NCI-H1417 (cell line): Measurements from ENCODE around the gene STX17.
A peak's percentile ranks its signal among the peaks of the same experiment; 100 is the strongest.
"Not testable (repeated sequence)": the region's sequence is repeated elsewhere in the genome, so short reads cannot be mapped to it uniquely, and the experiment has no call there.

ENCODE experiments used
- DNase-seq, 3 experiments: peaks; one replicate each; lab custom pipeline; 2025; lab: John Stamatoyannopoulos, UW

STX17 gene

DNA sequence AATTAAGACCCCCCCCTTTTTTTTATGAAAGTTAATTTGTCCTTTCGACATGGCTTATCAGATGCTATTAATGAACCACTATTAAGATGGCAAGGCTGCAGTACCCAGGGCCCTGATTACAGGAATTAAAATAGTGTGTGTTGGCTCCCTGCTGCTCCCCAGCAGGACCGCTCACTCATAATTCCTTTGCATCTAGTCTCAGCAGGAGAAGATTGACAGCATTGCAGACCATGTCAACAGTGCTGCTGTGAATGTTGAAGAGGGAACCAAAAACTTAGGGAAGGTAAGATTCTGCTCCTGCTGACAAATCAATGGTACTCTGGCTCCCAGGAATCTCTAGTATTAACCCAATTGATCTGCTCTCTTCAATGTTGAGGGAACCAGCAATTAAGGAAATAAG lies 61.0 kb downstream of the STX17 start:
- DNase-seq: peak in 2 of 3 experiments; percentile 3 to 54

DNA sequence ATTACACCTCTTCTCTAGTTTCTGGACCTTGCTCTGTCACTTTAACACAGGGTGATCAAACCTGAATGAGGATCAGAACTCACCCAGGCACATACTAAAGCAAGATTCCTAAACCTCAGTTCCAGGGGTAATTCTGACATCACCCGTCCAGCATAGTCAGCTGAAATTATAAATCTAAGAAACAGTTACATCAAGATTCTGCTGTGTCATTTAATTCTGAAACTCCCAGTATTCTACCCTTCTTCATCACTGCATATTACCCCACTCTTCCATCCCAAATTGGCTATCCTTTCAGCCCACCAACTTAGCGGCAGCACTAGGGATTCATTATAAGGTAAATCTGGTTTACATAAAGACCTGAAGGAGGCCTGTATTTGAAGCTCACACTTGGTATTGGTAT lies 64.0 kb downstream of the STX17 start:
- DNase-seq: no peak

DNA sequence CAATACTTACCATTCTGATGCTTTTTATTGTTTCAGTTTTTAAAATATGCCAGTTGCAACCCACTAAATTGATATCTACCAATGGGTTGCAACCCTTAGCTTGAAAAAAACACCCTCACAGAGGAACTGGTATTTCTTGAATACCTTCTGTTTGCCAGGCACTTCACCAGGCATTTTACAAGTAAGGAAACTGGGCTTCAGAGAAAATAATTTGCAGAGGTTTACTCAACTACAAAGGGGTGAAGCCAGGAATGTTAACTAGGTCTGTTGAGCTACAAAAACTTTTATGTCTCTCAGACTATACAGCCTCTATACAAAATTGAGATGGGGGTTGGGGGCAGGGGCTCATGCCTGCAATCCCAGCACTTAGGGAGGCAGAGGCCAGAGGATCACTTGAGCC lies 65.0 kb downstream of the STX17 start:
- no peak for DNase-seq

DNA sequence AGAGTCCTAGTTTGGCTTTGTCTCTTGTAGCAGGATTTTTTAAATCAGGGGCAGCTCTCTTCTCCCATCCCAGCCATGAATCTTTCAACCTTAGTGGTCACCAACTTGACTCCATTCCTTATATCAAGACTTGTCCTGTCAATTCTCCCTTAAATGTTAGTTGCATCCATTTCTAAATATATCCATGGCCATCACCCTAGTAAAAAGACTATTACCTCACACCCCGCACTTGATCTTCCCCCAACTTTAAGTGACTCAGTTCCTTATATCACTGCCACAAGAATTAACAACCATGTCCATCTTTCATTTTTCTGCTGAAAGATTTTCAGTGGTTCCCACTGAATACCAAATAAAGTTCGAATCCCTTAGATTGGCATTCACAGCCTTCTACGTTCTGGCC lies 67.0 kb downstream of the STX17 start:
- DNase-seq: no peak

DNA sequence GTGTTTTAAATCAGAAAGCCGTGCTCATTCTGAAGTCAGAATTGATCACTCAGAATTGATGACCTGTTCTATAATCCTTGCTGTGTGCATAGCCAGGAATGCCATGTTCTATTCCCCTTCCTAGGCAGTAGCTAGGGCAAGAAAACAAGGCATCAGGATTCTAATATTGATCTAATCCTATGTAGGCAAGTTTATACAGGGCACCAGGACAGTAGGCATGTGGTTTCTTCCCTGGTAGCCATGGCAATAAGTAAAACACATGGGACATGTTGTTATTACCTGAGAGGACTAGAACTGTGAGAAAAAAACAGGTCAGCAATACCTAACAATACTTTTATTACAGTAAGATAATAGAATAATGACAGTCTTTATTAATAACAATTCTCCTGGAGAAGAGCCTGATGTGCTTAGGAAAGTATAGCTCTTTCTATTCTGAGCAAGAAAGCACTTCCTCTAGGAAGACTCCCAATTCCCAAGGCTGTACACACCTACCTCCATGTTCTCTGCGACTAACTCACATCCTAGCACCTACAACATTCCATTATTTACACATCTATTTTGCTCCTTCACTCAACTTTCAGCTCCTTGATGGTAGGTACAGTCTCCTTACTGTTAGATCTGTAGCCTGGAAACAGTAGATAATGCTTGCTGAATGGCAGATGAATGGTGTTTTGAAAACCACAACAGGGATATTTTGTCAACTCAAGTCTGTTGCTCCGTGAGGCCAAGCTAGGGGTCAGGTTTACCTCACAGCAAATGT lies 70.8 kb downstream of the STX17 start:
- DNase-seq: no peak

DNA sequence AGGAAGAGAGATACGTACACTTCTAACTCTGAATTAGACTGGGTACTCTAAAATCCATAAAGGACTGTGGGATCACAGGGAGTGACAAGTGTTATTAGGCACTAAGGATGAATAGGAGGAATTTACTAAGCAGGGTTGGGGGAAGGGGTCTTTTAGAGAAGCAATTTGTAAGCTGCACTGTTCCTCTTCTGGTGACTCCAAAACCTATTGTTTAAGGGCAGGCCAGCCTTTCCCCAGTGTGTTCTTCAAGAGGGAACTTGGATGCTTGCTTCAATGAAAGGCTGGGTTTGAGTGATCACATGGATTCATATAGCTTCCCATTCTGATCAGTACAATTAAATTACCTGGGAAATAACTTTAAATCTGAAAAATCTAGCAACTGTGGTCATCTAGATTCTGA lies 71.8 kb downstream of the STX17 start:
- DNase-seq: no peak

DNA sequence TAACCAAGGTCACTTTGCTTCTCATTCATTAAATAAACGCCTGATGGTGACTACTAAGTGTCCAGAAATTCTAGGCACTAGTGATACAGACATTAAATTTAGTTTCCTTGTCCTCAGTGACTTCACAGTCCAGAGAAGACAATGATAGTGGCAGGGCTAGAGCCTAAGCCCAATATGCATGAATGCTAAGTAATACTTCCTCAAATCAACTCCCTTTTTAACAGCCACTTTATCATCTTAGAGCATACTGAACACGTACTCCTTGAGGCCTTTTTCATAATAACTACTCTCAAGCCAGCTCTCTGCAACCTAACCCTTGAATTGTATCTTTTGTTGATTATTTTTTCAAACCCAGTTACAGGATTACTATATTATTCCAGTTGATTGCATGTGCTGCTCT lies 74.1 kb downstream of the STX17 start:
- no peak for DNase-seq

DNA sequence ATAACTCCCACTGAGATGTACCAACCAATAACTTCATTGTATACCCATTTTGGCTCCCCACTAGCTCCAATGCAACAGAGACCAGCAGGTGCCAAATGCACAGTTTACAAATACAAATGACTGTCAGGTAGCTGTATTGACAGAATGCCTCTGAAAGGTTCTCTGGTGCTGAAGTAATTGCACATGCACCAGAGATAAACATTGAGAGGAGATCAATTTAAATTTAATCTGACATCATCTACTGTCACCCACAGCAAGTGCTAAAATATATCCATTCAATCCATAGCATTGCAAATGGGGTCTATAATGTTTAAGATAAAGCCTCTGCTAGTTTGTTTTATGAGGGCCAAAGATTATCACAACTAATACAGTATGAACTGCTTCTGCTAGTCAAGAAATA lies 80.2 kb downstream of the STX17 start:
- DNase-seq: peak in 2 of 3 experiments; percentile 11 to 69

DNA sequence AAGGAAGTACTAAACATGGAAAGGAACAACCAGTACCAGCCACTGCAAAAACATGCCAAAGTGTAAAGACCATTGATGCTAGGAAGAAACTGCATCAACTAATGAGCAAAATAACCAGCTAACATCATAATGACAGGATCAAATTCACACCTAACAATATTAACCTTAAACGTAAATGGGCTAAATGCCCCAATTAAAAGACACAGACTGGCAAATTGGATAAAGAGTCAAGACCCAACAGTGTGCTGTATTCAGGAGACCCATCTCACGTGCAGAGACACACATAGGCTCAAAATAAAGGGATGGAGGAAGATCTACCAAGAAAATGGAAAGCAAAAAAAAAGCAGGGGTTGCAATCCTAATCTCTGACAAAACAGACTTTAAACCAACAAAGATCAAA lies 84.1 kb downstream of the STX17 start:
- DNase-seq: not testable (repeated sequence)

DNA sequence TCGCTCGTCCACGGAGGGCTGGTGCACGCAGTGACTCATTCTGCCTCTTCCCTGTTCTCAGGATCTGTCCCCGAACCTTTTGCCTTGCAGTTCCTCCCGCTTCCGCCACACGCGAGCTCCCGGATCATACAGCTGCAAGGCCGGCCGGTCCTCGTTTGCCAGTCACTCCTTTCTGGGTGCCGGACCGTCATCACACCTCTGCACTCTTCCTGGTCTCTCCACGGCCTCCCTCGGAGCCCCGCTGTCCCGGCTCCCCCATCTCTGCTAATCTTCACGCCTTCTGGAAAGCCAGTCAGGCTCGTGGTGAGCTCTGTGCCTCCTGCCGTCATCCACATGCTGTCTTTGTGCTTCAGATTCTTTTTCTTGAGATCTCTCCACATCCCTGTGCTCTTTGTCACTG lies 91.8 kb downstream of the STX17 start:
- DNase-seq: no peak

DNA sequence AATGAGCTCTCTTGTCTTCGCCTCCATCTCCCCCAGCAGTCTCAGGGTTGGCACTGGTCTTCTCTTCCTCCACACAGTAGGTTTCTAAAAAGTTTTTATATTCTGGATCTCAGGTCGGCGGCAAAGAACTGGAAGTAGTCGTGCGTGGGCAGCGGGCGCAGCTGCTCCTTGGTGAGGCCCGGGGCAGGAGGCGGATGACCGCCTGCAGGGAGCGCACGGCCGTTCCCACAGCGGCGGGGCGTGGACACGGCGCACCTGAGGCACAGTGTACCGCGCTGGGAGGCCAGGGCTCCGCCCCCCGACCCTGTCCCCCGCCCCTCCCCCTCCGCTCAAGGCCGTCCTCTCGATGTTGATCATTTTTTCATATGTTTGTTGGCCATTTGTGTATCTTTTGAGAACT lies 92.4 kb downstream of the STX17 start:
- no peak for DNase-seq

DNA sequence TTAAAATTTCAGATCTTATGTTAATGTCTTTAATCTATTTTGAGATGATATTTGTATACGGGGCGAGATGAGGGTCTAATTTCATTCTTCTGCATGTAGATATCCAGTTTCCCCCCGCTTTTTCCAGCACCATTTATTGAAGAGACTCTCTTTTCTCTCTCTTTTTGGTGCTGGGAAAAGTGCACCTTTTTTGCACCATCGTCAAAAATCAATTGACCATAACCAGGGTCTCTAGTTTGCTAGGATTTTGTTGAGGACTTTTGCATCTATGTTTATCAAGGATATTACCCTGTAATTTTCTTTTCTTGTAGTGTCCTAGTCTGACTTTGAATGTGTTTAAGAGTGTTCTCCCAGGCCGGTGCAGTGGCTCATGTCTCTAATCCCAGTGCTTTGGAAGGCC lies 93.3 kb downstream of the STX17 start:
- DNase-seq: no peak

DNA sequence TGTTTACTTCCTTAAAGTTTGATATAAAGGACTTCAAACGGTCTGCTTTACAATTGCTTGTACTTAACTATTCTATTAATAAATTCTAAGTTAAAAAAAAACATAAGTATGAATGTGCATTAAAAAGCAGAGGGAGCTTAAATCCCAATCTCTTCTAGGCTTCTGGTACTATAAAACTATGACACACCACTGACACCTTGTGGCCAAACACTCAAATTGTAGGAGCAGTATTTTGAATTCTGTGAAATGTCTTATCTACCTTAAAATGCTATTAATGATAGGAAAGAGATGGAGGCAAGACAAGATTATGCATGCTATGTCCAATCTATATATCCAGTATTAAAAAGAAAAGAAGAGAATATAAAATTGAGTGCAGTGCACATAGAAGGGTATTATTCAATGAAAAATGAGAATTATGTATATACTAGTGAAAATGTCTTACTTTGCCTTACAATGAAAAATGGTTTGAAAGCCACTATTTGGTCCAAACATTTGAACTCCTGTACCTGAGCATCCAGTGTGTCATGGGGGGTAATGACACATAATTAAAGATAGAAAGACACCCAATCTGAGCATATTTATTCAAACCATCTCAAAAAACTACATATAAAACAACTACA lies 104.7 kb downstream of the STX17 start:
- DNase-seq: peak; percentile 3 to 52 (median 47)

DNA sequence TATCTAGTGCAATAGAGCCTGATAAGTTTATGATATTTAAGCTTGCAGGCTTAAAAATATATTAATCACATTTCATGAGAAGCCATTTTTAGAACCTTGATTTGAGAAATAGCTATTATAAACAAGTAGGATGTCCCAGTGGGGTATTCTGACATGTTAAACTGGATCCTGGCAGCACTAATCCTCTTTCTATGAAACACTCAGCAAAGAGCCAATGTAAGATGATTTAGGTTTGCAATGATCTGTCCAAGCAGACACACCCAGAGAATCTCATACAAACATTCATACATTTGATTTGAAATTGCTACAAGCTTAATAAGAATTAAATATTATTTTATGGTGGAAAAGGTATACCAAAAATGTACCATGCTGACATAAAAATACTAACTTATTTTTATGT lies 105.8 kb downstream of the STX17 start:
- DNase-seq: no peak

DNA sequence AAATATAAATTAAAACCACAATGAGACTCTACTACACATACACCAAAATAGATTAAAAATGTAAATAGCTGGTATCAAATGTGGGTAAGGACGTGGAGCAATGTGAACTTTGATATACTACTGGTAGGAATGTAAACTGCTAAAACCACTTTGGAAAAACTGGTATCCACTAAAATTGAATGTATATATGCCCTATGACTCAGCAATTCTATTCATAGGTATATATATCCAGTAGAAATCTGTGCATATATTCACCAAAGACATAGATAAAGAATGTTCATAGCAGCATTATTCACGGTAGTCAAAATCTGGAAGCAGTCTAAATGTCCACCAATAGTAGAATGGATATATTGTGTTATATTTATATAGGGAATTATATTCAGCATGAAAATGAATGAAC lies 107.1 kb downstream of the STX17 start:
- DNase-seq: no peak

DNA sequence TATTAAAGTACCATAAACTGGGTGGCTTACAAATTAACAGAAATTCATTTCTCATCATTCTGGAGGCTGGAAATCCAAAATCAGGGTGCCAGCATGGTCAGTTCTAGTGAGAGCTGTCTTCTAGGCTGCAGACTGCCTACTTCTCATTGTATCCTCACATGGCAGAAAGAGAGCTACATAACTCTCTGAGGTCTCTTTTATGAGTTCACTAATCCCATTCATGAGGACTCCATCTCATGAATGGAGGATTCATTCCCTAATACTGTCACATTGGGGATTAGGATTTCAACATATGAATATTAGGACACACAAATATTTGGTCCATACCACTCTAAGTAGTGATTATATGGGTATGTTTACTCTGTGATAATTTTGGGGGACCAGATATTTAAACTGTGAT lies 108.4 kb downstream of the STX17 start:
- no peak for DNase-seq

DNA sequence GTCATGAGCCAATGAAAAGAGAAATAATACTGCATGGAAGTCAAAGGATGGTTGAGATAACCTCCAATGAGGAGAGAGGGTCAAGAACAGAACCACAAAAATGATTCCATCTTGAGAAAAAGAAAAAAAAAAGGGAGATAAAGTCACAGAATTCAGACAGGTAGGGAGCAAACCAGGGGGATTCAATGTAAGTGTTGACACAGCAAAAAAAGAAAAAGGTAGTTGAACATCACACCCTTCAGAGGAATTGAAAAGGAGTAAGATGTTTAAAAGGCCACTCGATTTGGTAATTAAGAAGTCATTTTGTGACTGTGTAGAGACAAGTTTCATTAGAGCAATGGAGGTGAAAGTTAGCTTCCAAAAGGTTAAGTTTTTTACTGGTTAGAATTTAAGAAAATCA lies 113.1 kb downstream of the STX17 start:
- DNase-seq: no peak
